Prostate gland (tissue), 2 donors: ENCODE measurements around the gene SAP30.

Source experiments
- CTCF ChIP-seq, 4 experiments: fragments of 200-600 bp in 2 of 4; fragments of 450-650 bp in 2 of 4; sonication (generic) in 2 of 4; IDR thresholded peaks; 1 replicate in 3 of 4; 2 replicates in 1 of 4; pipeline ENCODE4 v1.5.1; 2016 to 2019; ENCODE audit warnings: antibody characterized with exemption in 4 of 4, mild to moderate bottlenecking in 2 of 4, moderate library complexity in 2 of 4
- POLR2A ChIP-seq: fragments of 450-650 bp; IDR thresholded peaks from one replicate; pipeline ENCODE4 v1.6.1; 2016; ENCODE audit warnings: antibody characterized with exemption, mild to moderate bottlenecking

GRCh38 chr4:173347467-173347866 lies 23.3 kb upstream of the SAP30 start:
- no peak for TF ChIP-seq CTCF (IDR thresholded peaks at IDR 0.05)
- TF ChIP-seq POLR2A, result no peak
